Ishikawa (cell line): ENCODE results near the gene HOXD8.

ENCODE experiments used
- CEBPB ChIP-seq: IDR thresholded peaks from 2 replicates; pipeline ENCODE4 v1.6.1; 2012
- CREB1 ChIP-seq: IDR thresholded peaks from 2 replicates; pipeline ENCODE4 v1.6.1; 2012; ENCODE audit warnings: low read depth
- EGR1 ChIP-seq: IDR thresholded peaks from 2 replicates; pipeline ENCODE4 v1.6.1; 2012
- EP300 ChIP-seq: IDR thresholded peaks from 2 replicates; pipeline ENCODE4 v1.6.1; 2012; ENCODE audit warnings: borderline replicate concordance
- FOXM1 ChIP-seq: IDR thresholded peaks from 2 replicates; pipeline ENCODE4 v1.6.1; 2012; ENCODE audit warnings: low read depth, borderline replicate concordance
- NFIC ChIP-seq: IDR thresholded peaks from 2 replicates; pipeline ENCODE4 v1.6.1; 2012
- RAD21 ChIP-seq: IDR thresholded peaks from 2 replicates; pipeline ENCODE4 v1.6.1; 2012; ENCODE audit warnings: low read depth
- TAF1 ChIP-seq: IDR thresholded peaks from 2 replicates; pipeline ENCODE4 v1.6.1; 2012; ENCODE audit warnings: low read depth, mild to moderate bottlenecking
- TCF12 ChIP-seq: IDR thresholded peaks from 2 replicates; pipeline ENCODE4 v1.6.1; 2012; ENCODE audit warnings: low read depth
- TEAD4 ChIP-seq: IDR thresholded peaks from 2 replicates; pipeline ENCODE4 v1.6.1; 2012
- YY1 ChIP-seq: IDR thresholded peaks from 2 replicates; pipeline ENCODE4 v1.6.1; 2012; ENCODE audit warnings: low read depth
- ZBTB7A ChIP-seq: IDR thresholded peaks from 2 replicates; pipeline ENCODE4 v1.6.1; 2012; ENCODE audit warnings: low read depth
- TF ChIP-seq, protein P1 (sequence below): IDR thresholded peaks from 2 replicates; pipeline ENCODE4 v1.6.1; 2012
- TF ChIP-seq, protein P2 (sequence below): IDR thresholded peaks from 2 replicates; pipeline ENCODE4 v1.6.1; 2012; ENCODE audit warnings: low read depth, mild to moderate bottlenecking
- TF ChIP-seq, protein P3 (sequence below): IDR thresholded peaks from 2 replicates; pipeline ENCODE4 v1.6.1; 2012

HOXD8 gene

DNA sequence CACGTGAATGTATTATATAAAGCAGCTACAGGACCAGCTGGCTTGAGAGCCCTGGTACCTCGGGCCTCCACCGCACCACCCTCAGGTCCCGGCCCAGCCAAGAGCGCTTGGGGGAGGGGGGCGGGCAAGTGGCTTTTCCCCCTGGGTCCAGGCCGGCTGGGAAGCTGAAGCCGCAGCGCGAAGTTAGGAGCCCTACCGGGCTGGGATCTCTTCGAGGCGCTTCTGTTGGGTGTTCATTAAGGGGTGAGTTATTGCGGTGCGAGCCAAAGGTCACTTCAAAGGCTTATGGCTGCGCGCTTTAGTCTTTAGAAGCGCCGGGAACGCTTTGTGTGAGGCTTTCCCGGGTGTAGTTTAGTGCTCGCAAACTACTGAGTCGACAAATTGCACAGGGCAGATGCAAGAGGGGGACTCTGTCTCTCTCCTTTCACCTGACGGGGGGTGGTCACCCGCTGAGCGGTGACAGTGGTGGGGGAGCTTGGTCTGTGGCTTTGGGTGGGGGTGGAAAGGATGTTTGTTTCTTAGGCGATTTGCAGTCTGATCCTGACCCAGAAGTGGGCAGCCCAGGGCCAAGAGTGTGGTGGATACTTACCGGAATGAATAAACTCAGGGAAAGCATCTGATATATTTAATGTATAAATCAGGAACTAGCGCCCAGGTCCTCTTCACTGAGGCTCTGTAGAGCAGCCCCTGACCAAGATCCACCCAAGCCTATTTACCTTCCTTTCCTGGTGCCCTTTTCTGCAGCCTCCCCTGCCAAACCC, 33.6 kb downstream of the HOXD8 start:
- TF ChIP-seq RAD21, result no peak
- TF ChIP-seq FOXM1, result no peak
- TF ChIP-seq TCF12, result no peak
- TF ChIP-seq CEBPB, result no peak
- no peak for TF ChIP-seq EGR1
- no peak for TF ChIP-seq TEAD4
- TF ChIP-seq NFIC, result no peak
- TF ChIP-seq CREB1, result no peak
- TF ChIP-seq, protein P1, sequence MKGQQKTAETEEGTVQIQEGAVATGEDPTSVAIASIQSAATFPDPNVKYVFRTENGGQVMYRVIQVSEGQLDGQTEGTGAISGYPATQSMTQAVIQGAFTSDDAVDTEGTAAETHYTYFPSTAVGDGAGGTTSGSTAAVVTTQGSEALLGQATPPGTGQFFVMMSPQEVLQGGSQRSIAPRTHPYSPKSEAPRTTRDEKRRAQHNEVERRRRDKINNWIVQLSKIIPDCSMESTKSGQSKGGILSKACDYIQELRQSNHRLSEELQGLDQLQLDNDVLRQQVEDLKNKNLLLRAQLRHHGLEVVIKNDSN, result no peak
- TF ChIP-seq TAF1, result no peak
- TF ChIP-seq EP300, result no peak
- no peak for TF ChIP-seq YY1

DNA sequence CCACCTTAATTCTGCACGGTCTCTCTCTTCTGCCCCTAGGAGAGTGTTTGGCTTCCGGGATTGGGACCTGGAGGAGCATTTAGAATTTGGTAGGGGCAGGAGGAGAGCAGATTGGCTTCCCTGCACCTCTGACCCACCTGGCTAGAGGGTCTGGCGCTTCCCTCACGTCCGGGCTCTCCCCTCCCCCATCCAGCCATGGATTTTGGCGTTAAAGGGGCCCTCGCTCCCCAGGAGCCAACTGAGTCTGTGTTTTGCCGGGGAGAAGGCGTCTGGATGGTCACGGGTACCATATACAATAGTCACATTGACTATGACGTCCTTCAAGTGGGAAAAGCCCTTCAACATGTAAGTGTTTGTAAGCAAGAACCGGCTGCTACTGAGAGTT, 34.2 kb downstream of the HOXD8 start:
- TF ChIP-seq, protein P2, sequence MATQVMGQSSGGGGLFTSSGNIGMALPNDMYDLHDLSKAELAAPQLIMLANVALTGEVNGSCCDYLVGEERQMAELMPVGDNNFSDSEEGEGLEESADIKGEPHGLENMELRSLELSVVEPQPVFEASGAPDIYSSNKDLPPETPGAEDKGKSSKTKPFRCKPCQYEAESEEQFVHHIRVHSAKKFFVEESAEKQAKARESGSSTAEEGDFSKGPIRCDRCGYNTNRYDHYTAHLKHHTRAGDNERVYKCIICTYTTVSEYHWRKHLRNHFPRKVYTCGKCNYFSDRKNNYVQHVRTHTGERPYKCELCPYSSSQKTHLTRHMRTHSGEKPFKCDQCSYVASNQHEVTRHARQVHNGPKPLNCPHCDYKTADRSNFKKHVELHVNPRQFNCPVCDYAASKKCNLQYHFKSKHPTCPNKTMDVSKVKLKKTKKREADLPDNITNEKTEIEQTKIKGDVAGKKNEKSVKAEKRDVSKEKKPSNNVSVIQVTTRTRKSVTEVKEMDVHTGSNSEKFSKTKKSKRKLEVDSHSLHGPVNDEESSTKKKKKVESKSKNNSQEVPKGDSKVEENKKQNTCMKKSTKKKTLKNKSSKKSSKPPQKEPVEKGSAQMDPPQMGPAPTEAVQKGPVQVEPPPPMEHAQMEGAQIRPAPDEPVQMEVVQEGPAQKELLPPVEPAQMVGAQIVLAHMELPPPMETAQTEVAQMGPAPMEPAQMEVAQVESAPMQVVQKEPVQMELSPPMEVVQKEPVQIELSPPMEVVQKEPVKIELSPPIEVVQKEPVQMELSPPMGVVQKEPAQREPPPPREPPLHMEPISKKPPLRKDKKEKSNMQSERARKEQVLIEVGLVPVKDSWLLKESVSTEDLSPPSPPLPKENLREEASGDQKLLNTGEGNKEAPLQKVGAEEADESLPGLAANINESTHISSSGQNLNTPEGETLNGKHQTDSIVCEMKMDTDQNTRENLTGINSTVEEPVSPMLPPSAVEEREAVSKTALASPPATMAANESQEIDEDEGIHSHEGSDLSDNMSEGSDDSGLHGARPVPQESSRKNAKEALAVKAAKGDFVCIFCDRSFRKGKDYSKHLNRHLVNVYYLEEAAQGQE, result no peak
- TF ChIP-seq EP300 (no peak), CEBPB (no peak), NFIC (no peak), TAF1 (no peak), ZBTB7A (no peak)
- TF ChIP-seq, protein P3, sequence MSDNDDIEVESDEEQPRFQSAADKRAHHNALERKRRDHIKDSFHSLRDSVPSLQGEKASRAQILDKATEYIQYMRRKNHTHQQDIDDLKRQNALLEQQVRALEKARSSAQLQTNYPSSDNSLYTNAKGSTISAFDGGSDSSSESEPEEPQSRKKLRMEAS, result no peak

DNA sequence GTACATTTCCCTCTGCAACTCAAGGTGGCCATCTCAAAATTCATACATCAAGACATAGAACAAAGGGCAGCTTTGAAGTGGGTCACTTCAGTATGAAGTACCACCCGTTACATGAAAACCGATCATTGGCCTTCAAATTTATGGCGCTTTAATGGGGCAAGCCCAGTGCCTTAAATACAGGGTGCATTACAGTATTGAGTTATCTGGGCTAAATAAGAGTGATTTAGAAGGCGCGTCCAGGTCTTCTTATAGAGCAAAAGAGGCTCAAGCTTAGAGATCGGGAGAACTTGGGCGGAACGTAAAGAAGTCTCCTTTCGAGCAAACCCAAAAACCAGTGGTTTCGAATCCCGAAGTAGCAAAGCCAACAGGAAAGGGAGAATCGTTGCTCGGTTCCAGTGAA, 34.7 kb downstream of the HOXD8 start:
- TF ChIP-seq EP300, result no peak
- TF ChIP-seq, protein P1, result no peak
- no peak for TF ChIP-seq NFIC
- TF ChIP-seq CREB1, result no peak
- no peak for TF ChIP-seq EGR1
- TF ChIP-seq, protein P2, result no peak
- no peak for TF ChIP-seq ZBTB7A
- no peak for TF ChIP-seq TAF1
- TF ChIP-seq CEBPB, result no peak
- TF ChIP-seq YY1, result no peak
- TF ChIP-seq TEAD4, result no peak
- TF ChIP-seq TCF12, result no peak
- no peak for TF ChIP-seq RAD21
- TF ChIP-seq, protein P3, result no peak
- TF ChIP-seq FOXM1, result no peak

DNA sequence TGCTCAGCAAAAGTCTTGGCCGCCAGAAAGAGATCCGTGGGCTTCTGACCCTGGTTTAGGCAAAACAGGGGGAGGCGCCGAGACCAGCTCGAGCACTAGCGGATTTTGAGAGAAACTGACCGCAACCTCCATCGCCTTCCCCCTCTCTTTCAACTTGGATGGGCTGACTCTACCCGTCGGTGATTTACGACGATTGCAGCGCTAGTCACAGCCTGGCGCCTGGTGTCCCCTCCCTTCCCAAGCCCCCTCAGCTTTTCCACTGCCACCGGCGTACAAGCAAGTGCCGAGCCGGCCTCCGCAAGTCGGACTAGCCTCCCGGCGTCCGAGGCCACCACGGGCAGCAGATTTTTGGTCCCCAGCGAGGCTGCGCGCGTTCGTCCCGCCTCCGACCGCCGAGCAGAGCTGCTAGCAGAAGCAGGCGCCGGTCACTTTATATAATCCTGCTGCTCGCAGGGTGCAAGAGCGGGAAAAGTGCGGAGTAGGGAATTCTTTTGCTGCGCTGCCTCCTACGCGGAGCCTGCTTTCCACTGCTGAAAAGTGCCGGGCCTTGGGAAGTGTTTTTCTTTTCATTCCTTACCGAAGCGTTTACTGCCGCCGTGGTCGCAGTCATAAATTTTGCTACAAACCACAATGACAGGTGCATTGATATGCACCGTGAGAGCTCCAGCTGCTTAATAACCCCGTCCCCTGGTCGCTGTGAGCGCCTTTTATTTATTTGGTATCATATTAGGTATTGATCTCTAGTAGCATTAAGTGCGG, 35.3 kb downstream of the HOXD8 start:
- TF ChIP-seq TEAD4 (no peak), RAD21 (no peak), TAF1 (no peak), FOXM1 (no peak), EP300 (no peak), CEBPB (no peak), ZBTB7A (no peak), TCF12 (no peak), NFIC (no peak), CREB1 (no peak)
- TF ChIP-seq, protein P3, result no peak

DNA sequence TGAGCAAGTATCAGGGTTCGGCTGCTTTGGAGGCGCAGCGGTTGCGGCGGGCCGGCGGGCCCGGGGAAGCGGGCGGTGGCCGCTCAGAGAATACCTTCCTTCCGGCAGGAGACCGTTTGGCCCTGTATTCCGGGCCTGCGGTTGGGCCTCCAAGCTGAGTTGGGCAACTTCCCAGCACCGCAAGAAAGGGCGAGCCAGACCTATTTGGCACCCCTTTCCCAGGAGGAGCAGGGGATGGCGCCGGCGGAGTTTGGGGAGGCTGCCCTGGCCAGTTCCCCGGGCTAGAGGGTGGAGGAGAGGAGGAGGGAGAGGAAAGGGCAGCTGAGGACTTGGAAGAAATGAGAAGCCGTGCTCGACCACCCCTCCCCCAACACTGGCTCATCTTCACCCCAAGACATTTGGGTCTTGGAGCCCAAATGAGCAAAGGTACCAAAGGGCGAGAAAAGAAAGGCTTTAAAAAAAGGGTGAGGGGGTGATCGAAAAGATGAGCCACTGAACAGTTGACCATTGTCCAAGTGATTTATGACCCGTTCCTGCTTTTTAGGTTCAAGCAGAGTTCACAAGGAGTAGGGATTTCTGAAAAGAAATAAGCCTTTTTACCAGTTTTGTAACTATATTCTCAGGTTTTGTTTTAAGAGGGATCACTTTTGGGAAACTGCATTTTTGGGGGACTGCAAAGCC, 36.0 kb downstream of the HOXD8 start:
- TF ChIP-seq EGR1 (no peak), TAF1 (no peak), FOXM1 (no peak), NFIC (no peak), YY1 (no peak), CEBPB (no peak), ZBTB7A (no peak), EP300 (no peak), CREB1 (no peak), TCF12 (no peak), RAD21 (no peak), TEAD4 (no peak)
- TF ChIP-seq, protein P3, result no peak
- TF ChIP-seq, protein P1, result no peak
- TF ChIP-seq, protein P2, result no peak
